ENCODE data around the gene SCN3A.

DNA sequence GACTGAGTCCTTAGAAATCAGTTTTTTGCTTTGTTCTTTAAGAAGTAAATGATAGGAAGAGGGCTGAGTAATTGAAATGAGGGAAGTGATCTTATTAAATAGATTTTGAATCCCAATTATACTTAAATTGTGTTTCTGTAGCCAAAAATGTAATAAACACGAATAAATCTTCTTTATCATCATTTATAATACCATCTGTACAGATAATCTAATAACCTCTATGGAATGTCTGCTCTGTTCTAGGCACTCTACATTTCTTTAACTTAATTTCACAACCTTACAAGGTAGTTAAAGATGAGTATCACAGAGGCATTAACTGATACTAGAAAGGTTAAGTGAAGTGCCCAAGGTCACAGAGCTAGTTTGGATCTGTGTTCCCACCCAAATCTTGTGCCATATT lies 21.1 kb upstream of the SCN3A start:
- TF ChIP-seq, protein P1, sequence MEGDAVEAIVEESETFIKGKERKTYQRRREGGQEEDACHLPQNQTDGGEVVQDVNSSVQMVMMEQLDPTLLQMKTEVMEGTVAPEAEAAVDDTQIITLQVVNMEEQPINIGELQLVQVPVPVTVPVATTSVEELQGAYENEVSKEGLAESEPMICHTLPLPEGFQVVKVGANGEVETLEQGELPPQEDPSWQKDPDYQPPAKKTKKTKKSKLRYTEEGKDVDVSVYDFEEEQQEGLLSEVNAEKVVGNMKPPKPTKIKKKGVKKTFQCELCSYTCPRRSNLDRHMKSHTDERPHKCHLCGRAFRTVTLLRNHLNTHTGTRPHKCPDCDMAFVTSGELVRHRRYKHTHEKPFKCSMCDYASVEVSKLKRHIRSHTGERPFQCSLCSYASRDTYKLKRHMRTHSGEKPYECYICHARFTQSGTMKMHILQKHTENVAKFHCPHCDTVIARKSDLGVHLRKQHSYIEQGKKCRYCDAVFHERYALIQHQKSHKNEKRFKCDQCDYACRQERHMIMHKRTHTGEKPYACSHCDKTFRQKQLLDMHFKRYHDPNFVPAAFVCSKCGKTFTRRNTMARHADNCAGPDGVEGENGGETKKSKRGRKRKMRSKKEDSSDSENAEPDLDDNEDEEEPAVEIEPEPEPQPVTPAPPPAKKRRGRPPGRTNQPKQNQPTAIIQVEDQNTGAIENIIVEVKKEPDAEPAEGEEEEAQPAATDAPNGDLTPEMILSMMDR (IDR thresholded peaks at IDR 0.05; ENCODE audit: low read depth, low read length, poor library complexity, severe bottlenecking) = no peak
- TF ChIP-seq EZH2phosphoT487 (IDR thresholded peaks at IDR 0.05; ENCODE audit: borderline replicate concordance, low read length) = no peak

All from DOHH2 (cell line).